HepG2 (cell line): ENCODE data around the gene PTPRN. TPM values are rescaled to one million over a fixed set of nuclear protein-coding genes. Genes with fewer than 3 reads are reported as not detected.

Experiments
- ARNT2 ChIP-seq: sonication (generic); formaldehyde crosslinking; IDR thresholded peaks from 2 replicates; pipeline ENCODE4 v1.8.0; 2022; ENCODE audit warnings: mild to moderate bottlenecking, low read depth, missing genetic modification reagents, moderate library complexity
- BCL6 ChIP-seq: IDR thresholded peaks from 2 replicates; pipeline ENCODE4 v1.6.1; 2016; ENCODE audit warnings: missing genetic modification reagents, missing compliant biosample characterization
- CCDC6 ChIP-seq: sonication (generic); formaldehyde crosslinking; IDR thresholded peaks from 2 replicates; pipeline ENCODE4 v1.8.1; 2022; ENCODE audit warnings: mild to moderate bottlenecking, missing genetic modification reagents, moderate library complexity
- DNMT1 ChIP-seq: sonication (generic); formaldehyde crosslinking; IDR thresholded peaks from 2 replicates; pipeline ENCODE4 v1.5.1; 2020; ENCODE audit warnings: mild to moderate bottlenecking, missing genetic modification reagents
- FOXM1 ChIP-seq: sonication (generic); formaldehyde crosslinking; IDR thresholded peaks from 2 replicates; pipeline ENCODE4 v1.5.0; 2020; ENCODE audit warnings: missing genetic modification reagents
- ISX ChIP-seq: sonication (generic); formaldehyde crosslinking; conservative IDR thresholded peaks from 2 replicates; pipeline ENCODE4 v1.5.0; 2020; ENCODE audit warnings: missing genetic modification reagents
- KAT8 ChIP-seq: IDR thresholded peaks from 2 replicates; pipeline ENCODE4 v1.6.1; 2016; ENCODE audit warnings: missing genetic modification reagents, missing compliant biosample characterization
- KDM3A ChIP-seq: IDR thresholded peaks from 2 replicates; pipeline ENCODE4 v1.6.1; 2018; ENCODE audit warnings: low read depth, missing compliant biosample characterization
- MIXL1 ChIP-seq: IDR thresholded peaks from 2 replicates; pipeline ENCODE4 v1.6.1; 2016
- MTA3 ChIP-seq: sonication (generic); formaldehyde crosslinking; IDR thresholded peaks from 2 replicates; pipeline ENCODE4 v1.4.0; 2020; ENCODE audit warnings: missing genetic modification reagents
- MYC ChIP-seq: sonication (generic); formaldehyde crosslinking; IDR thresholded peaks from 2 replicates; pipeline ENCODE4 v1.9.0; 2021; ENCODE audit warnings: missing genetic modification reagents, borderline replicate concordance
- PAF1 ChIP-seq: IDR thresholded peaks from 2 replicates; pipeline ENCODE4 v1.6.1; 2016; ENCODE audit warnings: missing genetic modification reagents, missing compliant biosample characterization
- PHF5A ChIP-seq: IDR thresholded peaks from one replicate; pipeline ENCODE4 v1.6.1; 2018; ENCODE audit warnings: low read depth, missing genetic modification reagents; ENCODE audit not compliant: unreplicated experiment
- PITX1 ChIP-seq: sonication (generic); formaldehyde crosslinking; IDR thresholded peaks from 2 replicates; pipeline ENCODE4 v1.5.1; 2020; ENCODE audit warnings: mild to moderate bottlenecking, missing genetic modification reagents
- TP53 ChIP-seq: sonication (generic); formaldehyde crosslinking; conservative IDR thresholded peaks from 2 replicates; pipeline ENCODE4 v1.4.0; 2020; ENCODE audit warnings: missing genetic modification reagents
- XBP1 ChIP-seq: sonication (generic); formaldehyde crosslinking; IDR thresholded peaks from 2 replicates; pipeline ENCODE4 v1.5.0; 2020; ENCODE audit warnings: missing genetic modification reagents
- ZNF17 ChIP-seq: sonication (generic); formaldehyde crosslinking; IDR thresholded peaks from 2 replicates; pipeline ENCODE4 v1.5.0; 2020; ENCODE audit warnings: mild to moderate bottlenecking, missing genetic modification reagents
- ZNF468 ChIP-seq: sonication (generic); formaldehyde crosslinking; IDR thresholded peaks from 2 replicates; pipeline ENCODE4 v1.8.0; 2022; ENCODE audit warnings: mild to moderate bottlenecking, moderate library complexity, missing genetic modification reagents
- polyA plus RNA-seq, 8 experiments: library from polyadenylated mRNA; depleted of rRNA in 3 of 8; stranded (reverse) in 7 of 8; unstranded in 1 of 8; fragments of >200 nt; fragmentation: Illumina TruSeq in 4 of 8; extraction: Trizol in 4 of 8; gene quantifications; 2 replicates each; pipeline versions ENCODE4 v1.2.1 to v1.2.3, GENCODE V29; 2011 to 2016; ENCODE audit warnings: low read depth in 4 of 8, missing spikeins in 1 of 8, mixed read lengths in 1 of 8; ENCODE audit not compliant: insufficient read depth in 1 of 8
- total RNA-seq, 5 experiments: library from RNA; depleted of rRNA; stranded (reverse); fragments of >200 nt; fragmentation: Illumina TruSeq; extraction: Trizol; gene quantifications; 2 replicates each; pipeline ENCODE4 v1.2.3, GENCODE V29; 2016; ENCODE audit warnings: low read depth in 1 of 5
- TF ChIP-seq, protein P1 (sequence below): sonication (generic); formaldehyde crosslinking; IDR thresholded peaks from 2 replicates; pipeline ENCODE4 v1.5.1; 2020; ENCODE audit warnings: mild to moderate bottlenecking, missing genetic modification reagents, moderate library complexity
- TF ChIP-seq, protein P2 (sequence below): sonication (generic); formaldehyde crosslinking; IDR thresholded peaks from 2 replicates; pipeline ENCODE4 v1.5.0; 2020; ENCODE audit warnings: mild to moderate bottlenecking, missing genetic modification reagents
- TF ChIP-seq, protein P3 (sequence below): sonication (generic); formaldehyde crosslinking; IDR thresholded peaks from 2 replicates; pipeline ENCODE4 v1.9.0; 2021; ENCODE audit warnings: missing genetic modification reagents, borderline replicate concordance
- TF ChIP-seq, protein P4 (sequence below): sonication (generic); formaldehyde crosslinking; IDR thresholded peaks from 2 replicates; pipeline ENCODE4 v1.5.0; 2020; ENCODE audit warnings: mild to moderate bottlenecking, low read depth, missing genetic modification reagents, borderline replicate concordance

The PTPRN gene
- total and polyA plus RNA-seq, 2 of the 13 experiments (the other 11 are each of a cell fraction or from before 2014, with no cell fraction given) = 0.26 TPM; not detected in 1

DNA sequence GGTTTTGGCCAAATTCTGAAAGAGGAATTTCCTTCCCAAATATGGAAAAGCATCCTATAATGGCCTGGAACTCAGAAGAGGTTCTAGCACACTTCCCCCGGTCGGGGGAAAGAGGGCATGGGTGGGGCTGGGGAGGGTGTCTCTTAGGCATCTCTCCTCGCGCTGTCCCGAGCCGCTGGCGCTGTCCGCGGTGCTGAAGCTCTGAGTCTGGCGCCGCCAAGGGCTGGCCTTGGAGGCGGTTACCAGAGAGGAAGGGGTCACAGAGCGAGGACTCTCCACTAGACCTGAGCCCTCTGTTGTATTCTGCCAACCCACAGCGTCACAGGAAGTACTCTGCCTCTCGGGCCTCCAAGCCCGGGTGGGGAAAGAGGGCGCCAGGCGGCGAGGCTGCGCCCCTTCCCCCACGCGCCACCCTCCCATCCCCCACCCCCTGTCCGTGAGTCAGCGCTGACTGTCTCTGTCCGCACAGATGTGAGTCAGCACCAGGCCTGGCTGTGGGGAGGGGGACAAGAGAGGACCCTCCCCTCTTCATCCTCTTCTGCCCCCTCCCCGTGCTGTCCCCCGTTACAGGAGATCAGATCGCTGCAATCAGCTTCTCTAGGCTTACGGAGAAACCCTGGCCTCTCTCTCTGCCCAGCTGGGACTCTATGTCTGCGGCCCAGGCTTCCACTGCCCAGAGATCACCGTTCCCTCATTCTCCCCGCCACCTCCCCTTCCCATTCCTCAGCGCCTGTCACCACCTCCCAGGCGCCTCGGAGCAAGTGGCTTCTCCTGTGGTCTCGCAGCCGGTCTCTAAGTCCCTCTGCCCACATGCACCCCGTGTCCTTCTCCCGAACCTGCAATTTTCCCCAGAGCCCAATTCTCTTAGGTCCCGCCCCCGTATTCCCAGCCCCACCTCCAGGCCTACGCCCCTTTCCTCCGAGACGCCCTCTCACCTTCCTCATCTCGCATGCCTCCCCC is 779 bp downstream of the PTPRN start (continued):
- TF ChIP-seq, protein P1, sequence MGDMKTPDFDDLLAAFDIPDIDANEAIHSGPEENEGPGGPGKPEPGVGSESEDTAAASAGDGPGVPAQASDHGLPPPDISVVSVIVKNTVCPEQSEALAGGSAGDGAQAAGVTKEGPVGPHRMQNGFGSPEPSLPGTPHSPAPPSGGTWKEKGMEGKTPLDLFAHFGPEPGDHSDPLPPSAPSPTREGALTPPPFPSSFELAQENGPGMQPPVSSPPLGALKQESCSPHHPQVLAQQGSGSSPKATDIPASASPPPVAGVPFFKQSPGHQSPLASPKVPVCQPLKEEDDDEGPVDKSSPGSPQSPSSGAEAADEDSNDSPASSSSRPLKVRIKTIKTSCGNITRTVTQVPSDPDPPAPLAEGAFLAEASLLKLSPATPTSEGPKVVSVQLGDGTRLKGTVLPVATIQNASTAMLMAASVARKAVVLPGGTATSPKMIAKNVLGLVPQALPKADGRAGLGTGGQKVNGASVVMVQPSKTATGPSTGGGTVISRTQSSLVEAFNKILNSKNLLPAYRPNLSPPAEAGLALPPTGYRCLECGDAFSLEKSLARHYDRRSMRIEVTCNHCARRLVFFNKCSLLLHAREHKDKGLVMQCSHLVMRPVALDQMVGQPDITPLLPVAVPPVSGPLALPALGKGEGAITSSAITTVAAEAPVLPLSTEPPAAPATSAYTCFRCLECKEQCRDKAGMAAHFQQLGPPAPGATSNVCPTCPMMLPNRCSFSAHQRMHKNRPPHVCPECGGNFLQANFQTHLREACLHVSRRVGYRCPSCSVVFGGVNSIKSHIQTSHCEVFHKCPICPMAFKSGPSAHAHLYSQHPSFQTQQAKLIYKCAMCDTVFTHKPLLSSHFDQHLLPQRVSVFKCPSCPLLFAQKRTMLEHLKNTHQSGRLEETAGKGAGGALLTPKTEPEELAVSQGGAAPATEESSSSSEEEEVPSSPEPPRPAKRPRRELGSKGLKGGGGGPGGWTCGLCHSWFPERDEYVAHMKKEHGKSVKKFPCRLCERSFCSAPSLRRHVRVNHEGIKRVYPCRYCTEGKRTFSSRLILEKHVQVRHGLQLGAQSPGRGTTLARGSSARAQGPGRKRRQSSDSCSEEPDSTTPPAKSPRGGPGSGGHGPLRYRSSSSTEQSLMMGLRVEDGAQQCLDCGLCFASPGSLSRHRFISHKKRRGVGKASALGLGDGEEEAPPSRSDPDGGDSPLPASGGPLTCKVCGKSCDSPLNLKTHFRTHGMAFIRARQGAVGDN = peak; percentile 63
- TF ChIP-seq ZNF468 (CRISPR knock-in tag) (peak; percentile 69; the same call in 1 of the 2 replicates), MYC (CRISPR knock-in tag) (peak; percentile 78; the same call in 1 of the 2 replicates), PHF5A (CRISPR knock-in tag) (no peak), ARNT2 (CRISPR knock-in tag) (peak; percentile 95), ZNF17 (CRISPR knock-in tag) (peak; percentile 59; the same call in 1 of the 2 replicates), KDM3A (CRISPR knock-in tag) (peak; percentile 67; the same call in 1 of the 2 replicates), PAF1 (CRISPR knock-in tag) (no peak), BCL6 (CRISPR knock-in tag) (peak; percentile 78), MIXL1 (CRISPR knock-in tag) (peak; percentile 93), ISX (peak; percentile 99), KAT8 (CRISPR knock-in tag) (peak; percentile 77), PITX1 (0 out of 2 replicates have a peak, but pooled peaks have one; percentile 54), FOXM1 (CRISPR knock-in tag) (peak; percentile 83), CCDC6 (peak; percentile 85; the same call in 1 of the 2 replicates), TP53 (CRISPR knock-in tag) (peak; percentile 80; the same call in 1 of the 2 replicates), XBP1 (CRISPR knock-in tag) (peak; percentile 91), MTA3 (CRISPR knock-in tag) (no peak), DNMT1 (CRISPR knock-in tag) (0 out of 2 replicates have a peak, but pooled peaks have one; percentile 41)
- TF ChIP-seq, protein P2, sequence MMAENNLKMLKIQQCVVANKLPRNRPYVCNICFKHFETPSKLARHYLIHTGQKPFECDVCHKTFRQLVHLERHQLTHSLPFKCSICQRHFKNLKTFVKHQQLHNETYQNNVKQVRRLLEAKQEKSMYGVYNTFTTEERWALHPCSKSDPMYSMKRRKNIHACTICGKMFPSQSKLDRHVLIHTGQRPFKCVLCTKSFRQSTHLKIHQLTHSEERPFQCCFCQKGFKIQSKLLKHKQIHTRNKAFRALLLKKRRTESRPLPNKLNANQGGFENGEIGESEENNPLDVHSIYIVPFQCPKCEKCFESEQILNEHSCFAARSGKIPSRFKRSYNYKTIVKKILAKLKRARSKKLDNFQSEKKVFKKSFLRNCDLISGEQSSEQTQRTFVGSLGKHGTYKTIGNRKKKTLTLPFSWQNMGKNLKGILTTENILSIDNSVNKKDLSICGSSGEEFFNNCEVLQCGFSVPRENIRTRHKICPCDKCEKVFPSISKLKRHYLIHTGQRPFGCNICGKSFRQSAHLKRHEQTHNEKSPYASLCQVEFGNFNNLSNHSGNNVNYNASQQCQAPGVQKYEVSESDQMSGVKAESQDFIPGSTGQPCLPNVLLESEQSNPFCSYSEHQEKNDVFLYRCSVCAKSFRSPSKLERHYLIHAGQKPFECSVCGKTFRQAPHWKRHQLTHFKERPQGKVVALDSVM (CRISPR knock-in tag) = peak; percentile 28; the same call in 1 of the 2 replicates
- TF ChIP-seq, protein P3, sequence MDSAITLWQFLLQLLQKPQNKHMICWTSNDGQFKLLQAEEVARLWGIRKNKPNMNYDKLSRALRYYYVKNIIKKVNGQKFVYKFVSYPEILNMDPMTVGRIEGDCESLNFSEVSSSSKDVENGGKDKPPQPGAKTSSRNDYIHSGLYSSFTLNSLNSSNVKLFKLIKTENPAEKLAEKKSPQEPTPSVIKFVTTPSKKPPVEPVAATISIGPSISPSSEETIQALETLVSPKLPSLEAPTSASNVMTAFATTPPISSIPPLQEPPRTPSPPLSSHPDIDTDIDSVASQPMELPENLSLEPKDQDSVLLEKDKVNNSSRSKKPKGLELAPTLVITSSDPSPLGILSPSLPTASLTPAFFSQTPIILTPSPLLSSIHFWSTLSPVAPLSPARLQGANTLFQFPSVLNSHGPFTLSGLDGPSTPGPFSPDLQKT (CRISPR knock-in tag) = peak; percentile 86; the same call in 1 of the 2 replicates
- TF ChIP-seq, protein P4, sequence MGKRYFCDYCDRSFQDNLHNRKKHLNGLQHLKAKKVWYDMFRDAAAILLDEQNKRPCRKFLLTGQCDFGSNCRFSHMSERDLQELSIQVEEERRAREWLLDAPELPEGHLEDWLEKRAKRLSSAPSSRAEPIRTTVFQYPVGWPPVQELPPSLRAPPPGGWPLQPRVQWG (CRISPR knock-in tag) = 0 out of 2 replicates have a peak, but pooled peaks have one; percentile 61
